ENCODE measurements around the gene KAT7.

The KAT7 gene

GRCh38 chr17:49760932-49761558, 27.4 kb upstream of the KAT7 start:
- no peak for DNase-seq (ENCODE audit: low spot score)

- DNase-seq (ENCODE audit: low spot score), result no peak
Measured at GRCh38 chr17:49762151-49762941, 26.1 kb upstream of the KAT7 start.

GRCh38 chr17:49763735-49764558, 24.5 kb upstream of the KAT7 start, which contains the start of gene FAM117A:
Gene FAM117A (minus strand): TSS chr17:49764131. CDS start chr17:49764087, 44 bp downstream.
- DNase-seq (ENCODE audit: low spot score), result peak; percentile 99

- DNase-seq (ENCODE audit: low spot score), result no peak
Measured at GRCh38 chr17:49764559-49765180, 23.8 kb upstream of the KAT7 start.

- no peak for DNase-seq (ENCODE audit: low spot score)
Measured at GRCh38 chr17:49766918-49767530, 21.5 kb upstream of the KAT7 start.

- no peak for DNase-seq (ENCODE audit: low spot score)
Measured at GRCh38 chr17:49775546-49776260, 12.8 kb upstream of the KAT7 start.

GRCh38 chr17:49776551-49777300, 11.8 kb upstream of the KAT7 start:
- no peak for DNase-seq (ENCODE audit: low spot score)

- DNase-seq (ENCODE audit: low spot score), result no peak
Measured at GRCh38 chr17:49777563-49777962, 10.9 kb upstream of the KAT7 start.

- DNase-seq (ENCODE audit: low spot score), result no peak
Measured at GRCh38 chr17:49779156-49779738, 9.2 kb upstream of the KAT7 start.

GRCh38 chr17:49779739-49780231, 8.7 kb upstream of the KAT7 start:
- peak; percentile 57 for DNase-seq (ENCODE audit: low spot score)

- no peak for DNase-seq (ENCODE audit: low spot score)
Measured at GRCh38 chr17:49783071-49783715, 5.3 kb upstream of the KAT7 start.

GRCh38 chr17:49783791-49784190, 4.7 kb upstream of the KAT7 start:
- DNase-seq (ENCODE audit: low spot score), result no peak

GRCh38 chr17:49784636-49785035, 3.8 kb upstream of the KAT7 start:
- DNase-seq (ENCODE audit: low spot score), result no peak

- no peak for DNase-seq (ENCODE audit: low spot score)
Measured at GRCh38 chr17:49787884-49788477, 500 bp upstream of the KAT7 start.

GRCh38 chr17:49789243-49789578, 730 bp downstream of the KAT7 start:
- DNase-seq (ENCODE audit: low spot score), result no peak

GRCh38 chr17:49793309-49793708, 4.8 kb downstream of the KAT7 start:
- no peak for DNase-seq (ENCODE audit: low spot score)

GRCh38 chr17:49795372-49795771, 6.9 kb downstream of the KAT7 start:
- no peak for DNase-seq (ENCODE audit: low spot score)

- DNase-seq (ENCODE audit: low spot score), result no peak
Measured at GRCh38 chr17:49798182-49798581, 9.7 kb downstream of the KAT7 start.

- DNase-seq (ENCODE audit: low spot score), result no peak
Measured at GRCh38 chr17:49798738-49799137, 10.3 kb downstream of the KAT7 start.
